ENCODE results near the gene SULT1C2. TPM values are rescaled to one million over a fixed set of nuclear protein-coding genes. Genes with fewer than 3 reads are reported as not detected.

Gene SULT1C2
- total RNA-seq, 2 donors from 2014 or later, result 1.9 TPM; not detected in 1

DNA sequence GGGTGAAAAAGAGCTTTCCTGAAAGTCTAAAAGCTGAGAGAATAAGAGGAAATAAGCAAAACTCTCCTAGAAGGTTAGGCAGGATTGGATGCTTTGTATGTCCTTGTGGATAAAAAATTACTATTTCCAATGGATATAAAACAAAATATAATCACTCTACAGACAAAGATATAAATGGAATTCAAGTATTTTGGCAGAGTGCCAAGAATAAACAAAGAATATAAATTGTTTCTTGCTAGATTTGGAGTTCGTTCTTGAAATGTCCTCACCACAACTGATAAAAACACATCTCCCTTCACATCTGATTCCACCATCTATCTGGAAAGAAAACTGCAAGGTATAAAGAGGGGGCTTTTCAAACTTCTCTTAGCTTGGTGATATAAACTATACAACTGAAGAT lies 35.6 kb upstream of the SULT1C2 start:
- H3K4me3 ChIP-seq, result no peak overlapping the region

DNA sequence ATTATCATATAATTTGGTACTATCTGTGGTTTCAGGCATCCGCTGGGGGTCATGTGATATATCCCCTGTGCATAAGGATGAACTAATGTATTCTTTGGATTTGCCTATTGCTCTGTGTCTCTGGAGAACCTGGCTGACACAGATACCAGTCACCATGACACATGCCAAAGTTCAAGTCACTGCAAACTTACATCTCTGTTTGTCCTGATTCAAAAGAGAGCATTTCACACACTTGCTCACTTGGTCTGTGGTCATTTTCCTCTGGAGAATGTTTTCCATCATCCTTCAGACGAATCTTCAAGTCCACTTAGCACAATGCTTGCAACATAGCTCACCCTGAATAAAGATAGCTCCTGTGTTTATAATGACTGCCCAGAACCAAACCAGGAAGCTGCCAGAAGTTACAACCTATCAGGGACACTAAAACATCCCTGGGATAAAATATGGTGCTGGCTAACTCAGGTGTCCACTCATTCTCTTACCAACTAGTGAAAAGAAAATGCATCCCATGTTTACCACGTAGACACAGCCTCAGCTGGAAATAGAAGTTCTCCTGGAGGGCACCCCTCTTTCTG lies 30.9 kb upstream of the SULT1C2 start:
- TF ChIP-seq, protein P1, sequence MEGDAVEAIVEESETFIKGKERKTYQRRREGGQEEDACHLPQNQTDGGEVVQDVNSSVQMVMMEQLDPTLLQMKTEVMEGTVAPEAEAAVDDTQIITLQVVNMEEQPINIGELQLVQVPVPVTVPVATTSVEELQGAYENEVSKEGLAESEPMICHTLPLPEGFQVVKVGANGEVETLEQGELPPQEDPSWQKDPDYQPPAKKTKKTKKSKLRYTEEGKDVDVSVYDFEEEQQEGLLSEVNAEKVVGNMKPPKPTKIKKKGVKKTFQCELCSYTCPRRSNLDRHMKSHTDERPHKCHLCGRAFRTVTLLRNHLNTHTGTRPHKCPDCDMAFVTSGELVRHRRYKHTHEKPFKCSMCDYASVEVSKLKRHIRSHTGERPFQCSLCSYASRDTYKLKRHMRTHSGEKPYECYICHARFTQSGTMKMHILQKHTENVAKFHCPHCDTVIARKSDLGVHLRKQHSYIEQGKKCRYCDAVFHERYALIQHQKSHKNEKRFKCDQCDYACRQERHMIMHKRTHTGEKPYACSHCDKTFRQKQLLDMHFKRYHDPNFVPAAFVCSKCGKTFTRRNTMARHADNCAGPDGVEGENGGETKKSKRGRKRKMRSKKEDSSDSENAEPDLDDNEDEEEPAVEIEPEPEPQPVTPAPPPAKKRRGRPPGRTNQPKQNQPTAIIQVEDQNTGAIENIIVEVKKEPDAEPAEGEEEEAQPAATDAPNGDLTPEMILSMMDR (IDR thresholded peaks at IDR 0.05), result no peak
- no peak overlapping the region for H3K4me3 ChIP-seq
- no peaks in the 10 kb centered on the region for H3K36me3 ChIP-seq
- H3K4me1 ChIP-seq, result no peaks in the 10 kb centered on the region
- H3K27ac ChIP-seq, result no peak overlapping the region
- no peaks in the 10 kb centered on the region for H3K27me3 ChIP-seq
- DNase-seq (ENCODE audit: low spot score), result no peak
- no peaks in the 10 kb centered on the region for H3K9me3 ChIP-seq

More for the DNA sequence above, 35.6 kb upstream of the SULT1C2 start:
- Histone ChIP-seq H3K27me3 (no peaks in the 10 kb centered on the region), H3K36me3 (no peaks in the 10 kb centered on the region), H3K4me1 (no peaks in the 10 kb centered on the region), H3K27ac (no peak overlapping the region), H3K9me3 (no peaks in the 10 kb centered on the region)
- TF ChIP-seq, protein P1 (IDR thresholded peaks at IDR 0.05), result no peak
- DNase-seq (ENCODE audit: low spot score), result no peak

DNA sequence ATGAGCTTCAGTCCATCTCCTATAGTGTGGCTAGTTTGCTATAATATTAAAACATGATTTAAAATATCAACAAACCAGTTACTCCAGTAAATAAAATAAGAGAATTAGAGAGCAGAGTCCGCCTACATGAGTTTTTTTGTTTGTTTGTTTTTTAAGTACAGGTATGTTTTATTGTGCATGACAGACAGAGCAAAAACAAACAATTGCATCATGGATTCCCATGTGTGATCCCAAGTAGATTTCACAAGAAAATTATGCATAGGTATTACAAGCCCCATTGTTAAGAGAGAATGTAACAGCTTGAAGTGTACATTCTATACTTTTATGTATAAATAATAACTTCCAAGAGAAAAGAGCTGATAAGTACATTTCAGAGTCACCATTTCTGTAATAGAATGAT lies 27.9 kb upstream of the SULT1C2 start:
- Histone ChIP-seq H3K36me3 (no peaks in the 10 kb centered on the region), H3K27me3 (no peaks in the 10 kb centered on the region), H3K27ac (no peak overlapping the region), H3K9me3 (no peaks in the 10 kb centered on the region), H3K4me1 (no peaks in the 10 kb centered on the region), H3K4me3 (no peak overlapping the region)
- TF ChIP-seq, protein P1 (IDR thresholded peaks at IDR 0.05), result no peak
- DNase-seq (ENCODE audit: low spot score), result no peak

DNA sequence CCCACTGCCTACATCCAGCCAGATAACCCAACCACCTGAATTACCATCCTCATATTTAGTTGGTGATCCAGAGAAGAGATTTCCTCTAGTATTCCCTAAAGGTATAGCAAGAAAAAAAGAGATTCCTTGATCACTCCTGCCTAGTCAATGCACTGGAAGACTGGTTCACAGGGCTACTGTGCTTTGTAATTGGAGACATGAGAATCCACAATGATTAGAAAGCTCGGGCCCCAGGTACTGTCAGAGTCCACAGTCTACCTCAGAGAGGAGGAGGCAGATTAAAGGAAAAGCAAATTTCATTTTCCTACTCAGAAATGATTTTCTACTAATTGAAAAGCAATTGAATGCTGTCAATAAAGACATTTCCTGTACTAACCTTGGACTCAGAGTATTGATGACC lies 26.7 kb upstream of the SULT1C2 start:
- TF ChIP-seq, protein P1 (IDR thresholded peaks at IDR 0.05), result no peak
- DNase-seq (ENCODE audit: low spot score), result no peak
- H3K27me3 ChIP-seq, result no peaks in the 10 kb centered on the region
- no peaks in the 10 kb centered on the region for H3K9me3 ChIP-seq
- no peak overlapping the region for H3K27ac ChIP-seq
- H3K36me3 ChIP-seq, result no peaks in the 10 kb centered on the region
- no peak overlapping the region for H3K4me3 ChIP-seq
- no peaks in the 10 kb centered on the region for H3K4me1 ChIP-seq

DNA sequence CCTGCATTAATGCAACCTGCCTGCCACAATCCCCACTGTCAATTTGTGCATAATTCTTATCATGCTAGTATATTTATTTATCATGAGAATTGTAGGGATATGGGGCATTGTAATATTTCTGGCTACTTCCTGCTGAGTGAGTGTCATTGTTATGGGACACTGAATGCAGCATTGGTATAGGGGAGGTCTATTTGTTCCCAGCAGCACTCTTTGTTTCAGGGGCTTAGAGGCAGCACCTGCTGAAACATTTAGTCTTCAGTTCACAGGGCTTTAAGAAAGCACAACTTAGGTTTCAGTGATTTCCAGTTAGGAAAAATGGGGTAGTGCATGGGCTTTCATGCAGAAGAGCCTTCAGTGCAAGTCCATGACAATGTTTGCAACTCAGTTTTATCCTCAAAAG lies 25.3 kb upstream of the SULT1C2 start:
- H3K4me1 ChIP-seq, result no peaks in the 10 kb centered on the region
- no peak overlapping the region for H3K27ac ChIP-seq
- no peaks in the 10 kb centered on the region for H3K27me3 ChIP-seq
- H3K36me3 ChIP-seq, result no peaks in the 10 kb centered on the region
- TF ChIP-seq, protein P1 (IDR thresholded peaks at IDR 0.05), result no peak
- no peak overlapping the region for H3K4me3 ChIP-seq
- no peak for DNase-seq (ENCODE audit: low spot score)
- no peaks in the 10 kb centered on the region for H3K9me3 ChIP-seq

DNA sequence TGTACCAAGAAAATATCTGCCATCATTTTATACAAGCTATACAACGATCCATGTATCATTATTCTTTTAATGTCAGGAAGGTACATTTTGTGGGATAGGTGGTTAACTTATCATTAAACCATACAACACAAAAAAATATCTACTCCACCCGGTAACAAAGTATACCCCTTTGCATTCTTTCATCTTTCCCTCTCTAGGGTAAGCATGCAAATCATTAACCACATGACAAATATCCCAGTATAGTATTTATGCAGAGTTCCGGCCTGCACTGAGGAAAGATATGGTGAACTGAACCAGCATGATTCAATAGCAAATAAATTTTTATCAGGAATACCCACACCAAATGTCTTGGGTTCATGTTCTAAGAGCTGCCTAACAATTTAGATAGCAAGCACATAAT lies 22.5 kb upstream of the SULT1C2 start:
- Histone ChIP-seq H3K36me3 (no peaks in the 10 kb centered on the region), H3K27ac (no peak overlapping the region), H3K4me1 (no peaks in the 10 kb centered on the region), H3K27me3 (no peaks in the 10 kb centered on the region), H3K9me3 (no peaks in the 10 kb centered on the region), H3K4me3 (no peak overlapping the region)
- TF ChIP-seq, protein P1 (IDR thresholded peaks at IDR 0.05), result no peak
- DNase-seq (ENCODE audit: low spot score), result no peak

Data from right atrium auricular region (tissue), 2 donors.